A549 (cell line): Measurements from ENCODE around the gene FRMD4A.

Experiments
- BHLHE40 ChIP-seq: IDR thresholded peaks from 2 replicates; pipeline ENCODE4 v1.6.1; 2012; ENCODE audit warnings: low read depth, low read length, inconsistent platforms
- EP300 ChIP-seq, 2 experiments: fragments of >200 bp; sonication (Bioruptor Twin); formaldehyde crosslinking; IDR thresholded peaks; 2 replicates in 1 of 2; 3 replicates in 1 of 2; pipeline ENCODE4 v1.6.1; 2016 to 2017
- FOSB ChIP-seq: fragments of 250-450 bp; sonication (Bioruptor Pico); IDR thresholded peaks from 2 replicates; pipeline ENCODE4 v1.5.0; 2020; ENCODE audit warnings: mild to moderate bottlenecking, moderate library complexity
- PHF8 ChIP-seq: fragments of 200-600 bp; sonication (generic); IDR thresholded peaks from 2 replicates; pipeline ENCODE4 v1.6.1; 2016; ENCODE audit warnings: low read depth, mild to moderate bottlenecking, antibody characterized with exemption, moderate library complexity, borderline replicate concordance
- POLR2A ChIP-seq: IDR thresholded peaks from 2 replicates; pipeline ENCODE4 v1.6.1; 2012; ENCODE audit warnings: mild to moderate bottlenecking, low read length

- TF ChIP-seq EP300 (IDR thresholded peaks at IDR 0.05) (no peak), POLR2A (no peak), FOSB (no peak), PHF8 (no peak), BHLHE40 (no peak)
Observed at GRCh38 chr10:13642293-13642692, 688.4 kb downstream of the FRMD4A start.
